Measurements from ENCODE around the gene FCAMR. TPM values are rescaled to one million over a fixed set of nuclear protein-coding genes. Genes with fewer than 3 reads are reported as not detected.

FCAMR gene
- total and polyA plus RNA-seq, 2 experiments from 2014 or later: not detected

GRCh38 chr1:207009945-207010344 is 39.7 kb upstream of the FCAMR start:
- Mint-ChIP-seq H3K4me3 (no peak overlapping the region), H3K4me1 (no peaks in the 10 kb centered on the region), H3K36me3 (ENCODE audit: low read depth) (no peaks in the 10 kb centered on the region), H3K9me3 (no peaks in the 10 kb centered on the region), H3K27ac (no peak overlapping the region), H3K27me3 (ENCODE audit: insufficient read depth, low read depth, poor library complexity) (peaks cover 5% of the 10 kb centered on the region)
- DNase-seq (ENCODE audit: low spot score) (no peak), ATAC-seq (no peak)
- no peaks in the 10 kb centered on the region for H3K79me2 ChIP-seq (replicated peaks; ENCODE audit: insufficient read depth)
- H3K36me3 ChIP-seq (ENCODE audit: insufficient read depth): no peaks in the 10 kb centered on the region
- H3K4me1 ChIP-seq (ENCODE audit: insufficient read depth): no peaks in the 10 kb centered on the region
- no peaks in the 10 kb centered on the region for H3F3A ChIP-seq (replicated peaks; ENCODE audit: low read depth)
- H2AFZ ChIP-seq: peak overlapping the region; percentile 47; the same call in 1 of the 2 replicates
- no peak for TF ChIP-seq ZNF114 (CRISPR knock-in tag; IDR thresholded peaks at IDR 0.05)
- no peak for TF ChIP-seq CTCF (conservative IDR thresholded peaks at IDR 0.05; ENCODE audit: low read depth in 2 of 2)
- TF ChIP-seq EZH2phosphoT487 (IDR thresholded peaks at IDR 0.05; ENCODE audit: unreplicated experiment): no peak
- 0 out of 2 replicates have a peak, but pooled peaks cover under 1% of the 10 kb centered on the region for H3K9me2 ChIP-seq (ENCODE audit: insufficient read depth)
- no peaks in the 10 kb centered on the region for H4K20me1 ChIP-seq (replicated peaks; ENCODE audit: insufficient read depth)
- H3K27ac ChIP-seq (ENCODE audit: low read depth): no peak overlapping the region
- no peaks in the 10 kb centered on the region for H3K27me3 ChIP-seq (ENCODE audit: insufficient read depth)
- no peak overlapping the region for H3K4me2 ChIP-seq
- no peak overlapping the region for H3K4me3 ChIP-seq

DNA sequence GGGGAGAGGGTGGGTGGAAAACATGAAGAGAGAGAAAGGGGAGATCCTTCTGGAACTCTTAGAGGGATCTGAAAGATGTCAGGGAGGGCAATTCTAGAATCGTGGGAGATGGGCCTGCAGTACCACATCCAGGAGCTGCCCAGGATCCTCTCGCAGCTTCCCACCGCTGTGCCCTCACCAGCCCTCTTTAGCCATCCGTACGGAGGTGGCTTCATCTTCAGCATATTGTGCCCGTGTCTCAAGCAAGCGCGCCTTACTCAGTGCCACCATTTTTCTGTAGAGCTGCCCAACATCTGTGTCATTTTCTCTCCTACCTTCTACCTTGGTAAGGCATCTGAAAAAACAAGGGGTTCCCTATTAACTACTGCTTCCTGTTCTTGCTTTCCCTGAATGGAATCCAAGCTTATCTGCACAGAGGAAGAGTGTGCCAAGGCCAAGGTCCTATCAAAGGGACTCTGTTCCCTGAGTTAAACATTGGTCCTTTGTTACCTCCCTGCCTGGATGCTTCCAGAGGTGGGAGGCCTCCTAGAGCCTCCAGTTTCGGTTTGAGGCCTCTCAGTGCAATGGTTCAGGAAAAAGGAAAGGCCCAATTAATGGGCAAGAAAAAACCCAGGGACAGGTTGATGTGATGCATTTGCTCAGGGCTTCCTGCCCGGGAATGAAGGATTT is 39.1 kb upstream of the FCAMR start:
- DNase-seq (ENCODE audit: low spot score) (no peak), ATAC-seq (no peak)
- Histone ChIP-seq H3K27me3 (ENCODE audit: insufficient read depth) (no peaks in the 10 kb centered on the region), H4K20me1 (replicated peaks; ENCODE audit: insufficient read depth) (no peaks in the 10 kb centered on the region), H3K79me2 (replicated peaks; ENCODE audit: insufficient read depth) (no peaks in the 10 kb centered on the region), H3K9me2 (ENCODE audit: insufficient read depth) (no peaks in the 10 kb centered on the region), H3K36me3 (ENCODE audit: insufficient read depth) (no peaks in the 10 kb centered on the region), H3K4me1 (ENCODE audit: insufficient read depth) (no peaks in the 10 kb centered on the region), H2AFZ (no peak overlapping the region; the same call in 1 of the 2 replicates), H3K4me2 (no peak overlapping the region), H3K27ac (ENCODE audit: low read depth) (no peak overlapping the region), H3K4me3 (no peak overlapping the region), H3F3A (replicated peaks; ENCODE audit: low read depth) (no peaks in the 10 kb centered on the region)
- no peak overlapping the region for H3K27ac Mint-ChIP-seq
- H3K36me3 Mint-ChIP-seq (ENCODE audit: low read depth): no peaks in the 10 kb centered on the region
- no peaks in the 10 kb centered on the region for H3K4me1 Mint-ChIP-seq
- H3K4me3 Mint-ChIP-seq: no peak overlapping the region
- no peaks in the 10 kb centered on the region for H3K9me3 Mint-ChIP-seq
- H3K27me3 Mint-ChIP-seq (ENCODE audit: insufficient read depth, low read depth, poor library complexity): peaks cover 5% of the 10 kb centered on the region
- TF ChIP-seq ZNF331 (CRISPR knock-in tag; IDR thresholded peaks at IDR 0.05; ENCODE audit: low read depth) (no peak), ETS1 (IDR thresholded peaks at IDR 0.05) (no peak), NANOG (IDR thresholded peaks at IDR 0.05; ENCODE audit: borderline replicate concordance) (no peak), EZH2phosphoT487 (IDR thresholded peaks at IDR 0.05; ENCODE audit: unreplicated experiment) (no peak)
- TF ChIP-seq, protein P1, sequence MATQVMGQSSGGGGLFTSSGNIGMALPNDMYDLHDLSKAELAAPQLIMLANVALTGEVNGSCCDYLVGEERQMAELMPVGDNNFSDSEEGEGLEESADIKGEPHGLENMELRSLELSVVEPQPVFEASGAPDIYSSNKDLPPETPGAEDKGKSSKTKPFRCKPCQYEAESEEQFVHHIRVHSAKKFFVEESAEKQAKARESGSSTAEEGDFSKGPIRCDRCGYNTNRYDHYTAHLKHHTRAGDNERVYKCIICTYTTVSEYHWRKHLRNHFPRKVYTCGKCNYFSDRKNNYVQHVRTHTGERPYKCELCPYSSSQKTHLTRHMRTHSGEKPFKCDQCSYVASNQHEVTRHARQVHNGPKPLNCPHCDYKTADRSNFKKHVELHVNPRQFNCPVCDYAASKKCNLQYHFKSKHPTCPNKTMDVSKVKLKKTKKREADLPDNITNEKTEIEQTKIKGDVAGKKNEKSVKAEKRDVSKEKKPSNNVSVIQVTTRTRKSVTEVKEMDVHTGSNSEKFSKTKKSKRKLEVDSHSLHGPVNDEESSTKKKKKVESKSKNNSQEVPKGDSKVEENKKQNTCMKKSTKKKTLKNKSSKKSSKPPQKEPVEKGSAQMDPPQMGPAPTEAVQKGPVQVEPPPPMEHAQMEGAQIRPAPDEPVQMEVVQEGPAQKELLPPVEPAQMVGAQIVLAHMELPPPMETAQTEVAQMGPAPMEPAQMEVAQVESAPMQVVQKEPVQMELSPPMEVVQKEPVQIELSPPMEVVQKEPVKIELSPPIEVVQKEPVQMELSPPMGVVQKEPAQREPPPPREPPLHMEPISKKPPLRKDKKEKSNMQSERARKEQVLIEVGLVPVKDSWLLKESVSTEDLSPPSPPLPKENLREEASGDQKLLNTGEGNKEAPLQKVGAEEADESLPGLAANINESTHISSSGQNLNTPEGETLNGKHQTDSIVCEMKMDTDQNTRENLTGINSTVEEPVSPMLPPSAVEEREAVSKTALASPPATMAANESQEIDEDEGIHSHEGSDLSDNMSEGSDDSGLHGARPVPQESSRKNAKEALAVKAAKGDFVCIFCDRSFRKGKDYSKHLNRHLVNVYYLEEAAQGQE (IDR thresholded peaks at IDR 0.05; ENCODE audit: unreplicated experiment): no peak
- TF ChIP-seq, protein P2, sequence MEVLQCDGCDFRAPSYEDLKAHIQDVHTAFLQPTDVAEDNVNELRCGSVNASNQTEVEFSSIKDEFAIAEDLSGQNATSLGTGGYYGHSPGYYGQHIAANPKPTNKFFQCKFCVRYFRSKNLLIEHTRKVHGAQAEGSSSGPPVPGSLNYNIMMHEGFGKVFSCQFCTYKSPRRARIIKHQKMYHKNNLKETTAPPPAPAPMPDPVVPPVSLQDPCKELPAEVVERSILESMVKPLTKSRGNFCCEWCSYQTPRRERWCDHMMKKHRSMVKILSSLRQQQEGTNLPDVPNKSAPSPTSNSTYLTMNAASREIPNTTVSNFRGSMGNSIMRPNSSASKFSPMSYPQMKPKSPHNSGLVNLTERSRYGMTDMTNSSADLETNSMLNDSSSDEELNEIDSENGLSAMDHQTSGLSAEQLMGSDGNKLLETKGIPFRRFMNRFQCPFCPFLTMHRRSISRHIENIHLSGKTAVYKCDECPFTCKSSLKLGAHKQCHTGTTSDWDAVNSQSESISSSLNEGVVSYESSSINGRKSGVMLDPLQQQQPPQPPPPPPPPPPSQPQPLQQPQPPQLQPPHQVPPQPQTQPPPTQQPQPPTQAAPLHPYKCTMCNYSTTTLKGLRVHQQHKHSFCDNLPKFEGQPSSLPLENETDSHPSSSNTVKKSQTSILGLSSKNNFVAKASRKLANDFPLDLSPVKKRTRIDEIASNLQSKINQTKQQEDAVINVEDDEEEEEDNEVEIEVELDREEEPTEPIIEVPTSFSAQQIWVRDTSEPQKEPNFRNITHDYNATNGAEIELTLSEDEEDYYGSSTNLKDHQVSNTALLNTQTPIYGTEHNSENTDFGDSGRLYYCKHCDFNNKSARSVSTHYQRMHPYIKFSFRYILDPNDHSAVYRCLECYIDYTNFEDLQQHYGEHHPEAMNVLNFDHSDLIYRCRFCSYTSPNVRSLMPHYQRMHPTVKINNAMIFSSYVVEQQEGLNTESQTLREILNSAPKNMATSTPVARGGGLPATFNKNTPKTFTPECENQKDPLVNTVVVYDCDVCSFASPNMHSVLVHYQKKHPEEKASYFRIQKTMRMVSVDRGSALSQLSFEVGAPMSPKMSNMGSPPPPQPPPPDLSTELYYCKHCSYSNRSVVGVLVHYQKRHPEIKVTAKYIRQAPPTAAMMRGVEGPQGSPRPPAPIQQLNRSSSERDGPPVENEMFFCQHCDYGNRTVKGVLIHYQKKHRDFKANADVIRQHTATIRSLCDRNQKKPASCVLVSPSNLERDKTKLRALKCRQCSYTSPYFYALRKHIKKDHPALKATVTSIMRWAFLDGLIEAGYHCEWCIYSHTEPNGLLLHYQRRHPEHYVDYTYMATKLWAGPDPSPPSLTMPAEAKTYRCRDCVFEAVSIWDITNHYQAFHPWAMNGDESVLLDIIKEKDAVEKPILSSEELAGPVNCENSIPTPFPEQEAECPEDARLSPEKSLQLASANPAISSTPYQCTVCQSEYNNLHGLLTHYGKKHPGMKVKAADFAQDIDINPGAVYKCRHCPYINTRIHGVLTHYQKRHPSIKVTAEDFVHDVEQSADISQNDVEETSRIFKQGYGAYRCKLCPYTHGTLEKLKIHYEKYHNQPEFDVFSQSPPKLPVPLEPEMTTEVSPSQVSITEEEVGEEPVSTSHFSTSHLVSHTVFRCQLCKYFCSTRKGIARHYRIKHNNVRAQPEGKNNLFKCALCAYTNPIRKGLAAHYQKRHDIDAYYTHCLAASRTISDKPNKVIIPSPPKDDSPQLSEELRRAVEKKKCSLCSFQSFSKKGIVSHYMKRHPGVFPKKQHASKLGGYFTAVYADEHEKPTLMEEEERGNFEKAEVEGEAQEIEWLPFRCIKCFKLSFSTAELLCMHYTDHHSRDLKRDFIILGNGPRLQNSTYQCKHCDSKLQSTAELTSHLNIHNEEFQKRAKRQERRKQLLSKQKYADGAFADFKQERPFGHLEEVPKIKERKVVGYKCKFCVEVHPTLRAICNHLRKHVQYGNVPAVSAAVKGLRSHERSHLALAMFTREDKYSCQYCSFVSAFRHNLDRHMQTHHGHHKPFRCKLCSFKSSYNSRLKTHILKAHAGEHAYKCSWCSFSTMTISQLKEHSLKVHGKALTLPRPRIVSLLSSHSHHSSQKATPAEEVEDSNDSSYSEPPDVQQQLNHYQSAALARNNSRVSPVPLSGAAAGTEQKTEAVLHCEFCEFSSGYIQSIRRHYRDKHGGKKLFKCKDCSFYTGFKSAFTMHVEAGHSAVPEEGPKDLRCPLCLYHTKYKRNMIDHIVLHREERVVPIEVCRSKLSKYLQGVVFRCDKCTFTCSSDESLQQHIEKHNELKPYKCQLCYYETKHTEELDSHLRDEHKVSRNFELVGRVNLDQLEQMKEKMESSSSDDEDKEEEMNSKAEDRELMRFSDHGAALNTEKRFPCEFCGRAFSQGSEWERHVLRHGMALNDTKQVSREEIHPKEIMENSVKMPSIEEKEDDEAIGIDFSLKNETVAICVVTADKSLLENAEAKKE (CRISPR knock-in tag; IDR thresholded peaks at IDR 0.05): no peak

Data from GM23338 (cell line).